ENCODE data around the gene DDC. TPM values are rescaled to one million over a fixed set of nuclear protein-coding genes. Genes with fewer than 3 reads are reported as not detected.

The DDC gene
- total and polyA plus RNA-seq, 7 donors: 0.36 to 77.2 (median 49.9) TPM; not detected in 3

GRCh38 chr7:50509459-50509858 lies 55.7 kb downstream of the DDC start:
- intact Hi-C loops (cut with DNase I): no loop called here

GRCh38 chr7:50508471-50508943 lies 56.7 kb downstream of the DDC start:
- Histone ChIP-seq H3K27me3 (no peaks in the 10 kb centered on the region), H3K9me3 (no peaks in the 10 kb centered on the region), H3K4me3 (no peak overlapping the region), H3K27ac (no peak overlapping the region), H3K36me3 (no peaks in the 10 kb centered on the region), H3K4me1 (peaks cover 0 to 7% (median 3%) of the 10 kb centered on the region in 4 donors)
- DNase-seq: no peak
- intact Hi-C loops (cut with DNase I): no loop called here
- no peak for TF ChIP-seq CTCF (IDR thresholded peaks at IDR 0.05)
- TF ChIP-seq EP300 (IDR thresholded peaks at IDR 0.05): no peak
- TF ChIP-seq POLR2AphosphoS5 (IDR thresholded peaks at IDR 0.05): no peak
- no peak for TF ChIP-seq POLR2A (IDR thresholded peaks at IDR 0.05)
- WGBS, 2 donors: 73 to 78% methylated on average over 5 of the region's 5 CpGs

More at GRCh38 chr7:50509459-50509858, 55.7 kb downstream of the DDC start:
- DNase-seq: no peak
- WGBS, 2 donors: 37 to 71% methylated on average over 2 of the region's 2 CpGs
- Histone ChIP-seq H3K27ac (no peak overlapping the region), H3K4me1 (peaks cover 0 to 4% (median 0%) of the 10 kb centered on the region in 4 donors), H3K4me3 (no peak overlapping the region), H3K36me3 (no peaks in the 10 kb centered on the region), H3K27me3 (no peaks in the 10 kb centered on the region), H3K9me3 (no peaks in the 10 kb centered on the region)
- no peak for TF ChIP-seq CTCF (IDR thresholded peaks at IDR 0.05)
- TF ChIP-seq POLR2A (IDR thresholded peaks at IDR 0.05): no peak
- no peak for TF ChIP-seq EP300 (IDR thresholded peaks at IDR 0.05)
- TF ChIP-seq POLR2AphosphoS5 (IDR thresholded peaks at IDR 0.05): no peak

- no peak overlapping the region for H3K4me3 ChIP-seq
- no peaks in the 10 kb centered on the region for H3K36me3 ChIP-seq
- WGBS, 2 donors: 89 to 92% methylated on average over 7 of the region's 7 CpGs
- DNase-seq: no peak
- no peak overlapping the region for H3K27ac ChIP-seq
- TF ChIP-seq CTCF (IDR thresholded peaks at IDR 0.05) (no peak), POLR2AphosphoS5 (IDR thresholded peaks at IDR 0.05) (no peak), EP300 (IDR thresholded peaks at IDR 0.05) (no peak), POLR2A (IDR thresholded peaks at IDR 0.05) (no peak)
- H3K4me1 ChIP-seq: peaks cover 0 to 12% (median 8%) of the 10 kb centered on the region in 4 donors
- intact Hi-C loops (cut with DNase I): no loop called here
- H3K27me3 ChIP-seq: no peaks in the 10 kb centered on the region
- H3K9me3 ChIP-seq: no peaks in the 10 kb centered on the region
Measured at GRCh38 chr7:50507898-50508470, 57.2 kb downstream of the DDC start.

- TF ChIP-seq EP300 (IDR thresholded peaks at IDR 0.05): no peak
- TF ChIP-seq POLR2AphosphoS5 (IDR thresholded peaks at IDR 0.05): no peak
- TF ChIP-seq POLR2A (IDR thresholded peaks at IDR 0.05): no peak
- no peak for TF ChIP-seq CTCF (IDR thresholded peaks at IDR 0.05)
- intact Hi-C loops (cut with DNase I): no loop called here
- 73 to 84% methylated on average over 10 of the region's 10 CpGs for WGBS, 2 donors
Measured at GRCh38 chr7:50505553-50506210, 59.5 kb downstream of the DDC start.

More at GRCh38 chr7:50505553-50506210, 59.5 kb downstream of the DDC start:
- no peaks in the 10 kb centered on the region for H3K27me3 ChIP-seq
- H3K4me3 ChIP-seq: no peak overlapping the region
- peaks cover 0 to 33% (median 27%) of the 10 kb centered on the region in 4 donors for H3K4me1 ChIP-seq
- no peak overlapping the region for H3K27ac ChIP-seq
- DNase-seq: no peak
- H3K9me3 ChIP-seq: no peaks in the 10 kb centered on the region
- no peaks in the 10 kb centered on the region for H3K36me3 ChIP-seq

All from sigmoid colon (tissue), 7 donors.